ENCODE data around the gene SNRNP40.

- TF ChIP-seq POLR2A (IDR thresholded peaks at IDR 0.05) (no peak), CTCF (IDR thresholded peaks at IDR 0.05) (no peak)
Measured at GRCh38 chr1:31231802-31232201, 64.8 kb downstream of the SNRNP40 start.
